OCI-LY7 (cell line): Measurements from ENCODE around the gene IL9. TPM values are rescaled to one million over a fixed set of nuclear protein-coding genes. Genes with fewer than 3 reads are reported as not detected.

Experiments
- BruUV-seq: library from RNA; stranded (reverse); fragments of 400-500 nt; replicated peaks from 2 replicates; lab custom pipeline; 2021; lab: Mats Ljungman, UMichigan
- CTCF ChIA-PET: fragments of 300-600 bp; sonication (Branson Sonifier 250); formaldehyde crosslinking; loops from one replicate; lab custom pipeline; 2022; ENCODE audit warnings: antibody characterized with exemption; ENCODE audit not compliant: unreplicated experiment; lab: Charles Lee
- POLR2A ChIA-PET: fragments of 300-600 bp; sonication (Branson Sonifier 250); formaldehyde crosslinking; loops from one replicate; lab custom pipeline; 2022; ENCODE audit warnings: antibody characterized with exemption; lab: Charles Lee
- DNase-seq: peaks from one replicate; pipeline ENCODE4 v3.0.0-alpha.2; 2015; ENCODE audit warnings: low spot score
- H2AFZ ChIP-seq: fragments of 200-600 bp; sonication (generic), shearing (Covaris generic); 2 replicates; pipeline ENCODE4 v1.6.1; 2014; ENCODE audit warnings: mild to moderate bottlenecking, antibody characterized with exemption, low read length, moderate library complexity
- H3K27ac ChIP-seq: fragments of 200-600 bp; sonication (generic); 2 replicates; pipeline ENCODE4 v1.5.1; 2014; ENCODE audit warnings: mixed run types, low read depth, mild to moderate bottlenecking, moderate library complexity, low read length, inconsistent platforms; ENCODE audit not compliant: poor library complexity, severe bottlenecking
- H3K36me3 ChIP-seq: fragments of 200-600 bp; sonication (generic); 2 replicates; pipeline ENCODE4 v1.6.1; 2014; ENCODE audit warnings: mild to moderate bottlenecking, antibody characterized with exemption, low read length, moderate library complexity, mixed read lengths; ENCODE audit not compliant: insufficient read depth
- H3K4me1 ChIP-seq: fragments of 200-600 bp; sonication (generic); 2 replicates; pipeline ENCODE4 v1.5.1; 2014; ENCODE audit warnings: mild to moderate bottlenecking, low read length; ENCODE audit not compliant: insufficient read depth, poor library complexity, severe bottlenecking
- H3K4me2 ChIP-seq: fragments of 200-600 bp; sonication (generic); 2 replicates; pipeline ENCODE4 v1.6.1; 2014; ENCODE audit warnings: mild to moderate bottlenecking, low read length
- H3K4me3 ChIP-seq: fragments of 200-600 bp; sonication (generic); 2 replicates; pipeline ENCODE4 v1.5.1; 2014; ENCODE audit warnings: mild to moderate bottlenecking, low read depth, low read length; ENCODE audit not compliant: poor library complexity, severe bottlenecking
- H3K79me2 ChIP-seq: fragments of 200-600 bp; sonication (generic); 2 replicates; pipeline ENCODE4 v1.6.1; 2016; ENCODE audit warnings: low read depth, mild to moderate bottlenecking, low read length, moderate library complexity, mixed read lengths; ENCODE audit not compliant: insufficient read depth
- H3K9me2 ChIP-seq: fragments of 200-600 bp; sonication (generic); 2 replicates; pipeline ENCODE4 v1.6.1; 2016; ENCODE audit warnings: mild to moderate bottlenecking, low read length, mixed read lengths; ENCODE audit not compliant: insufficient read depth
- H3K9me3 ChIP-seq: fragments of 200-600 bp; sonication (generic); 2 replicates; pipeline ENCODE4 v1.6.1; 2014; ENCODE audit warnings: mild to moderate bottlenecking, mixed run types, low read length, mixed read lengths
- H4K20me1 ChIP-seq: fragments of 200-600 bp; sonication (generic); 2 replicates; pipeline ENCODE4 v1.6.1; 2014; ENCODE audit warnings: mild to moderate bottlenecking, antibody characterized with exemption, low read length, moderate library complexity, mixed read lengths; ENCODE audit not compliant: insufficient read depth
- EZH2phosphoT487 ChIP-seq: fragments of 200-600 bp; sonication (generic); IDR thresholded peaks from 2 replicates; pipeline ENCODE4 v1.6.1; 2018; ENCODE audit warnings: low read depth, borderline replicate concordance, mild to moderate bottlenecking, mixed run types, antibody characterized with exemption, low read length, moderate library complexity, mixed read lengths
- intact Hi-C: fragments of 100-400 bp; cut with micrococcal nuclease; formaldehyde crosslinking; loops from one replicate; pipeline ENCODE4 v1.10.0; 2022; ENCODE audit not compliant: unreplicated experiment
- total RNA-seq, 2 experiments: library from RNA; depleted of rRNA in 1 of 2; stranded (reverse); fragments of >200 nt in 1 of 2; shearing (Covaris generic) in 1 of 2; gene quantifications; 2 replicates each; pipeline ENCODE4 v1.2.3, GENCODE V29; 2014 to 2022
- TF ChIP-seq, protein P1 (sequence below): fragments of 200-600 bp; sonication (generic); conservative IDR thresholded peaks from 2 replicates; pipeline ENCODE4 v1.5.1; 2014; ENCODE audit warnings: mild to moderate bottlenecking, antibody characterized with exemption, low read length, moderate library complexity, mixed read lengths

Gene IL9
- total RNA-seq, 2 experiments from 2014 or later, result not detected

DNA sequence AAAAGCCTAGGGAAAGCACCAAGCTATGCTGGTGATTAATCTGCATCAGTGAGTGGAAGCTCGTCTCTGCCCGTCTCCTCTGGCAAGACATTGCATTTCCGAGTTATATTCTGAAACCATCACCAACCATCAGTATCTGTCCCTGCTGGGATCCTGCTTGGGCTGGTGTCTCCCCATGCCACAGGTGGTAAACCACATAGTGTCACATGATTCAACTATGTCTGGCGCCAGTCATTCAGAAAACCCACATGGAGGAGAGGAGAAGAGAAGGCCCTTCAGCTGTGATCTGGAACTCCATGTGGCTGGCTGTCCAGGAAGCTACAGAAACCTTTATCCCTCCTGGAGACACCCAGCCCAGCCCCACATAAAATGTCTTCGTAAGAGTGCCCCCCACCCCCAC is 4.8 kb downstream of the IL9 start:
- Histone ChIP-seq H3K4me3 (no peak overlapping the region), H3K9me2 (no peaks in the 10 kb centered on the region), H4K20me1 (no peaks in the 10 kb centered on the region), H3K4me2 (no peak overlapping the region), H2AFZ (no peak overlapping the region), H3K79me2 (no peaks in the 10 kb centered on the region), H3K27ac (no peak overlapping the region), H3K4me1 (no peaks in the 10 kb centered on the region), H3K36me3 (no peaks in the 10 kb centered on the region), H3K9me3 (no peaks in the 10 kb centered on the region)
- POLR2A ChIA-PET, result interaction anchor here (0.6 to 1.4 kb wide), 3 partner anchors 17 to 60 kb away, joined by 4 read pairs; no protein-coding TSS in a partner anchor
- intact Hi-C loops, result no loop called here
- TF ChIP-seq EZH2phosphoT487, result no peak
- TF ChIP-seq, protein P1, sequence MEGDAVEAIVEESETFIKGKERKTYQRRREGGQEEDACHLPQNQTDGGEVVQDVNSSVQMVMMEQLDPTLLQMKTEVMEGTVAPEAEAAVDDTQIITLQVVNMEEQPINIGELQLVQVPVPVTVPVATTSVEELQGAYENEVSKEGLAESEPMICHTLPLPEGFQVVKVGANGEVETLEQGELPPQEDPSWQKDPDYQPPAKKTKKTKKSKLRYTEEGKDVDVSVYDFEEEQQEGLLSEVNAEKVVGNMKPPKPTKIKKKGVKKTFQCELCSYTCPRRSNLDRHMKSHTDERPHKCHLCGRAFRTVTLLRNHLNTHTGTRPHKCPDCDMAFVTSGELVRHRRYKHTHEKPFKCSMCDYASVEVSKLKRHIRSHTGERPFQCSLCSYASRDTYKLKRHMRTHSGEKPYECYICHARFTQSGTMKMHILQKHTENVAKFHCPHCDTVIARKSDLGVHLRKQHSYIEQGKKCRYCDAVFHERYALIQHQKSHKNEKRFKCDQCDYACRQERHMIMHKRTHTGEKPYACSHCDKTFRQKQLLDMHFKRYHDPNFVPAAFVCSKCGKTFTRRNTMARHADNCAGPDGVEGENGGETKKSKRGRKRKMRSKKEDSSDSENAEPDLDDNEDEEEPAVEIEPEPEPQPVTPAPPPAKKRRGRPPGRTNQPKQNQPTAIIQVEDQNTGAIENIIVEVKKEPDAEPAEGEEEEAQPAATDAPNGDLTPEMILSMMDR, result no peak
- BruUV-seq, result no TSS peak
- no peak for DNase-seq
- CTCF ChIA-PET, result interaction anchor here (0.6 kb wide), 2 partner anchors 17 to 324 kb away, joined by 3 to 5 read pairs; no protein-coding TSS in a partner anchor

DNA sequence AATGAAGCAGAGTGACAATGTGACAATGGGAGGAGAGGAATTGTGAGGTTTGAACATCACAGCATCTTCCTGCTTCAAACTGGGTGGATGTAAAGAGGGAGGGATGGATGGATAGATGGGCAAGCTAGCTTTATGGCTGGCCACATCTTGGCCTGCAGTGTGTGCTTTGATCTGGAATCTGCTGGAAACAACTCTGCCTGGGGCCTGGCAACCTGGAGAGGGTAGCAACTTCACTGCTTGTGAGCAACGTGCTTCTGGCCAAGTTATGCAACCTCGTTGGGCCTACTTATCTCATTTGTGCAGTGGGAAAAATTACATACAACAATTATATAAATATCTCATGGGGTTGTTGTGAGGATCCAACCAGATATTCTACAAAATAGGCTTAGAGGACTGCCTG is 5.3 kb downstream of the IL9 start:
- no peak for DNase-seq
- TF ChIP-seq EZH2phosphoT487, result no peak
- TF ChIP-seq, protein P1, result no peak
- ChIA-PET CTCF (no interaction called here), POLR2A (interaction anchor here (1.4 kb wide), 1 partner anchor 18 kb away, joined by 4 read pairs; no protein-coding TSS in a partner anchor)
- H3K79me2 ChIP-seq, result no peaks in the 10 kb centered on the region
- no peaks in the 10 kb centered on the region for H3K4me1 ChIP-seq
- intact Hi-C loops, result no loop called here
- H3K36me3 ChIP-seq, result no peaks in the 10 kb centered on the region
- no peak overlapping the region for H3K4me2 ChIP-seq
- no peak overlapping the region for H3K27ac ChIP-seq
- no peak overlapping the region for H3K4me3 ChIP-seq
- no peak overlapping the region for H2AFZ ChIP-seq
- no peaks in the 10 kb centered on the region for H3K9me2 ChIP-seq
- no peaks in the 10 kb centered on the region for H3K9me3 ChIP-seq
- no TSS peak for BruUV-seq
- no peaks in the 10 kb centered on the region for H4K20me1 ChIP-seq

DNA sequence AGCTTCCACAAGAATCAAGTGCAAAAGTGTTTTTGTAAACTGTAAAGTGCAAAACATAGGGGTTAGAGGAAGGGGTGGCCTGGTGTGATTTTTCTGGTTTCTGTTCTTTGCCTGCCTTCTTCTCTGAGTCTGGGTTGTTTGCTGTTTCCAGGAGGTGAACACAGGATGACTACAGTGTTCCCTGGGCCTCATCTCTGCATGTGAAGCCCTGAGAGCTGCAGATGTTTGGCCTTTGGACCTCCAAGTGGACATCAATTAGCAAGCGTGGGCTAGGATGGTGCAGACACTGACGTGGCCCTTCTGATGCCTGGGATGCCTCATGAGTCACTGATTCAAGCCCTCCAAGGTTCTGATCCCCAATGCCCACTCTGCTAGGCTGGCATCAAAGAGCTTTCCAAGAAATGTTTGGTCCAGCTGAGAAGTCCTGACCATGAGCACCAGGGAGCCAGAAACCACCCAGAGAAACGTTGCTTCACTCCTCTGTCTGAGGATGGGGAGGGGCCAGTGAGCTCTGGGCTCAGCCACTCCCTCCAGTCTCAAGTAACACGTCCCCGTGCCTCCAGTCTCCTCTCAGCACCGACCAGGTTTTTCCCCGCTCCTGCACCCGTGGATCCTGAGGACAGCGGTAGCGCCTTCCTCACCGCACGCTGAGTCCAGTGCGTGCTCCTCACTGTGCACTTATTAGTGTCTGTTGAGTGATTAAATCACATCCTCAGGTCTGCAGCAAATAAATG is 7.6 kb downstream of the IL9 start:
- CTCF ChIA-PET, result no interaction called here
- Histone ChIP-seq H2AFZ (peak overlapping the region; percentile 27; the same call in 1 of the 2 replicates), H3K4me3 (no peak overlapping the region), H3K79me2 (no peaks in the 10 kb centered on the region), H3K9me3 (no peaks in the 10 kb centered on the region), H3K36me3 (no peaks in the 10 kb centered on the region), H3K27ac (no peak overlapping the region), H3K4me1 (no peaks in the 10 kb centered on the region), H3K9me2 (no peaks in the 10 kb centered on the region), H4K20me1 (no peaks in the 10 kb centered on the region), H3K4me2 (no peak overlapping the region)
- BruUV-seq, result no TSS peak
- POLR2A ChIA-PET, result no interaction called here
- intact Hi-C loops, result loop anchor here (1.0 to 10.0 kb wide), 7 partner anchors 57 to 887 kb away; no protein-coding TSS in a partner anchor
- no peak for DNase-seq
- no peak for TF ChIP-seq EZH2phosphoT487
- TF ChIP-seq, protein P1, result no peak
